GM21786 (cell line): ENCODE results near the gene ACSS1.

Experiments used
- ATAC-seq: cut with Tn5 transposase; IDR thresholded peaks from one replicate; pipeline ENCODE4 v1.9.1; 2021; ENCODE audit not compliant: unreplicated experiment

ACSS1 gene

GRCh38 chr20:25046736-25047666 lies 10.9 kb downstream of the ACSS1 start:
- ATAC-seq: no peak

- ATAC-seq: no peak
Observed at GRCh38 chr20:25046181-25046641, 11.7 kb downstream of the ACSS1 start.

DNA sequence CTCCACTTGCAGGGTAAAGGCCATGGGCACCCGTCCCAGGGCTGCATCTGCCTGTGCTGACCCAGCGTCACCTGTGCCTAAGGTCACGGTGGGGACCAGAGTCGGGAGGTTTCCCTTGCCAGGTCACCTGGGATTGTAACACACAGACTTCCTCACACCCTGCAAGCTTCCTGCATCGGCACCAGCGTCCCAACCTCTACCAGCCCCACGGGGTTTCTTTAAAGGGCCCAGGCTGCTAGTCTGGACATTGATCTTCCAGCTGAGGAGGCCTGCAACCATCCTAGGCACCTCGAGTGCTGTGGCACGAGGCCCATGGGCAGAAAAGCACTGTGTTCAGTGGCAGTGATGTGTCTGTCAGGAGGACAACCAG lies 12.6 kb downstream of the ACSS1 start:
- ATAC-seq: no peak

DNA sequence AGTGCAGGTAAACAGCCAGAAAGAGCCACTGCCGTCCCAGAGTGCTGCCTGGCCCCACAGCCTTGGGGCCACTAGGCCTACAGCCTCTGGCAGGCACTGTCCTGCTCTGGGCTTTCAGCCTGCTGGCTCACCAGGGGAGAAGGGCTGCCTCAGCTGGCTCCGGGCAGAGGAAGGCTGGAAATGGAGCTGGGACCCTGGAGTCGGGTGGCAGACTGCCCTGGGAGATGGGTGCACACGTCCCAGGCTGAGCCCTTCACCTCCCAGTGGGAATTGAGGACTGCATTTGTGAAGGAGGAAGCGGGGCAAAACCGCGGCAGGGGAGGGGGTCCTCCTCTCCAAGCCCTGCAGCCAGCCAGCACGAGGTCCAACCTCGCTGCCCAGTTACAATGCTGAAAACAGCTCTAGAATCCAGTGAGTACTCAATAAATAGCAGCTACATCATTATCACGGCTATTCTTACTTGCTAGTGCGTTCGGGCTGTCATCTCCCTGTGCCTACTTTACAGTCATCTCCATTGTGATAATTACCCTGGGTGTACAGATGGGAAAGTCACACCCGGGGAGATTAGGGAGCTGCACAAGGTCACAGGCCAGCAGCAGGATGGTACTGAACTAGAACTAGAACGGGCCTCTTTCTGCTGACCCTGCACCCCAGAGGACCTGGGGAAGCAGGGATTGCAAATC lies 13.1 kb downstream of the ACSS1 start:
- no peak for ATAC-seq

DNA sequence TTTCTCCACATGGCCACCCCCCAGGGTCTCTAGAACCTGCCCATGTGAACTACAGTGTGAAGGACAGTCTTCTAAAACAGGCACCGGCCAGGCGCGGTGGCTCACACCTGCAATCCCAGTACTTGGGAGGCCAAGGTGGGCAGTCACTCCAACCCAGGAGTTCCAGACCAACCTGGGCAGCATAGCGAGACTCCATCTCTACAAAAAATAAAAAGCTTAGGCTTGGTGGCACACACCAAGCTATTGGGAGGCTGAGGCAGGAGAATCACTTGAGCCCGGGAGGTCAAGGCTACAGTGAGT lies 13.7 kb downstream of the ACSS1 start:
- no peak for ATAC-seq

GRCh38 chr20:25043499-25044260 lies 14.3 kb downstream of the ACSS1 start:
- no peak for ATAC-seq

GRCh38 chr20:25042531-25043498 lies 15.1 kb downstream of the ACSS1 start:
- ATAC-seq: peak; percentile 90

GRCh38 chr20:25041813-25042530 lies 16.0 kb downstream of the ACSS1 start:
- ATAC-seq: no peak

- ATAC-seq: no peak
Observed at GRCh38 chr20:25040438-25040831, 17.5 kb downstream of the ACSS1 start.

DNA sequence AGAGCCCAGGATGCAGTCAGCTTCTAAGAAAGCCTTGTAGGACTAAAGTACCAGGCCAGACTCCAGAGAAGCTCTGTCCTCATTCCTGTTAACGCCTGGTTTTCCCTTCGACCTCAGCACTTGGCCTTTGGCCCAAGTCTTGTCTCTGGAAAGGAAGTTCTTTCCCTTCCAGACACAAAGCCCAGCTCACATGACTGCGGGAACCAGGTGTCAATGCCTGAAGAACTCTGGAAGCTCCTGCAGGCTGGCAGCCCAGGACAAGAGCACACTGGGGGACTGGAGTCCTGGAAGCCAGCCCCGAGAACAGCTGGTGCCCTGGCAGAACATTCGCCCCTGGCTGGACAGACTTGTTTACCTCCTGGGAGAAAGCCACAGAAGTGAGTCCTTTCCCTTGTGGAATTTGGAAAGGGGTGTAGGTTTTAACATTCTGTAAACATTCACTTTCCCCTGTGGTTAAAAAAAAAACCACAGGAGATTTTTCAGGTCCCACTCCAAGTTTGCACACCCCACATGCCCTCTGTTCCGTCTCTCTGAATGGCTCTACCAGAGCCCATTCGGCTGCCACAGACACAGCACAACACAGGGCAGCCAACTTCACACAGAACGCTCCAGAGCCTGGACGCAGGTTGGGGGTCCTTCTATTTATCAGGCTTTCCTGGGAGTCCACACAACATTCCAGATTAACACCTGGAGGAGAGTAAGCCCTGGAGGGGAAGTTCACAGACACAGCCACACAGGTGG lies 18.1 kb downstream of the ACSS1 start:
- no peak for ATAC-seq

DNA sequence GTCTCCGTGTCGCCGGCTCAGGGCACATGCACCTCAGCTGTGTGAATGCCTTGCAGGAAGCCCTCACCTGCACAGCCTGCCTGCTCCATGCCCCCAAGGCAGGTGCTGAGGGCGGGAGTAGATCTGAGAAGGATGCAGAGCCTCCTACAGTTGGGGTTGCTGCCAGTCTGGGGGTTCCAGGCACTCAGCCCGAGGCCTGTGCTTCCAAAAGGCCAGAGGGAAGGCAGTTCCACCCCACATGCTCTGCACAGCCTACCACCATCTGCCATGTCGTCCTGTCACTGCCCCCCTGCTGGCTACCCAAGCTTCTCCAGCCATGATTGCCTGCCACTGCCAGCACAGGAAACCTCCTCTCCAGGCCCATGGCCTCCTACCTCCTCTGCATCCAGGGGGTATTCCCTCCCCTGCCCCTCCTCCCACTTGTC lies 19.3 kb downstream of the ACSS1 start:
- no peak for ATAC-seq

DNA sequence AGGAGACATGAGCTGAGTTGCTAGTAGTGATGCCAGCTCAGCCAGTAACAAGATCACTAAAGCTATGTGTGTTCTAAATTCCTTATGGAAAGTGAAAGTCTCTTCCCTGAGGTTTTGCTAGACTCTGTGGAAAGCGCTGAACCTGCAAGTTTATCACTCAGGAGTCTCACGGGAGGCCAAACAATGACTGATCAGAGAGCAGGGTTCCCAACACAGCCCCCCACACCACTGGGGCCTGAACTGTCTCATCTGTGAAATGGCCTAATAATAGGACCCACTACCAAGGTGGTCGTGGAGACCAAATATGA lies 19.9 kb downstream of the ACSS1 start:
- ATAC-seq: no peak

DNA sequence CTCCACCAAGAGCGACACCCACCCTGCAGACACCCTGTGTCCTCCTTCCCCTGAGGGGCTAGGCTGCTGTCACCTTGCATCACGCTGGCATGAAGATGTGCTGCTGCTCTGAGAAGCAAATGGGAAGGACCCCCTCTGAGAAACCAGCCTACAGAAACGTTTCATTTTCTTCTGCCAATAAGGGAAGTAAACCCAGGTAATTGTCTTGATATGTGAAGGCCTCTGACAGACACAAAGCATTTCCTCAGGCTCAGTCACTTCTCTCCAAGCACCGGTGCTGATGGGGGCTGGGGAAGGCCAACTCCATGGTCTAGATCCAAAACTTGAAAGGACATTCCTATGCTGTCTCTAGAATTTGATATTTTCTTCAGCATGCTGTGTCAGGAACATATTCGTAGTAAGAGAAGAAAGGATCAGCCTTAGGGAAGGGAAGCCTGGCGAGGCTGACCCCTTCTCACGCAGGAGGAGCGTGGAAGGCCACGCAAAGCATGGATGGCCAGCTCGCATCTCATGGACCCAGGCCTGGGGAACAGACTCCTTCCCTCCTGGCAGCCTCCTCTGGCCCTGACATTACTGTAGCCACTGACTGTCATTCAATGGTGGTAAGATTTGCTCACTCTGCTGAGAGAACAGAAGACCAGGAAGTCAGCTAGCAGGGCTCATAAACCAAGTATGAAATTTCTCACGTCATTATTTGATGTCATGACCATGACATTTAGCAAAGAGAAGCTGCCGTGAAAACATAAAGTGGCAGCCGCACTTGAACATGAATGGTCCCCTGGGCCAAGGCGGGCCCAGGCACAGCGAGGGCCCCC lies 20.4 kb downstream of the ACSS1 start:
- ATAC-seq: no peak

- ATAC-seq: no peak
Observed at GRCh38 chr20:25036331-25036936, 21.5 kb downstream of the ACSS1 start.

DNA sequence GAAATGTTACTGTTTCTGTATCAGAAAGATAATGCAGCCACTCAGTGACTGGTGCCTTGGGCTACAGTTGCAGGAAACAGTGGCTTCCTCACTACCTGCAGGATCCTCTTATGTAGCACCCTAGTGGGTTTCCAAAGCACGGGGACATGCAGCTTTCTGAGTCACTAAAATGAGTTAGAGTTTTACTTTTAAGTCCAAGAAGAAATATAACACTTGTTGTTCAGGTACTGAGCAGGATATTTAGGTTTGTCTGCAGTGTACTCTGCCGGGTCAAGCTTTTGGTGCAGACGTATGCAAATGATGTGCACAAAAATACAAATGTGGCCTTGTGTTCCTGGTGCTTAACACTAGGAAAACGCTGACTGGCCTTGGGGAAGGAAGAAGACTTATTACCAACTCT lies 22.0 kb downstream of the ACSS1 start:
- no peak for ATAC-seq

DNA sequence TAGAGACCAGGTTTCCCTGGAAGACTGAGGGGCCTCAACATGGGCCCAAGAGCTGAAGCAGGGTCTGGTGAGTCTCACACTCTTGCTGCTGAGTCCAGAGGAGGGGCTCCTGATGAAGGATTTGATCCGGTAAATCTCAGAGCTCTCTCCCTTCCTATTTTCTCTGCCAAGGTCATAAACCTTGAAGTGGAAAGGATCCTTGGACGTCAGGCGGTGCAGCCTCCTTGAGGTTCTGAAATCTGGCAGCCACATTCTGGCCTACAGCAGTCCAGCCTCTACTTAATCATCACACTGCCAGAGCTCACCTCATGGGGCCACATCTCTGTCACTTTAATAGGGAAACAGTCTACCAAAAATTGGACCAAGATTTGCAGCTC lies 24.0 kb downstream of the ACSS1 start:
- no peak for ATAC-seq

DNA sequence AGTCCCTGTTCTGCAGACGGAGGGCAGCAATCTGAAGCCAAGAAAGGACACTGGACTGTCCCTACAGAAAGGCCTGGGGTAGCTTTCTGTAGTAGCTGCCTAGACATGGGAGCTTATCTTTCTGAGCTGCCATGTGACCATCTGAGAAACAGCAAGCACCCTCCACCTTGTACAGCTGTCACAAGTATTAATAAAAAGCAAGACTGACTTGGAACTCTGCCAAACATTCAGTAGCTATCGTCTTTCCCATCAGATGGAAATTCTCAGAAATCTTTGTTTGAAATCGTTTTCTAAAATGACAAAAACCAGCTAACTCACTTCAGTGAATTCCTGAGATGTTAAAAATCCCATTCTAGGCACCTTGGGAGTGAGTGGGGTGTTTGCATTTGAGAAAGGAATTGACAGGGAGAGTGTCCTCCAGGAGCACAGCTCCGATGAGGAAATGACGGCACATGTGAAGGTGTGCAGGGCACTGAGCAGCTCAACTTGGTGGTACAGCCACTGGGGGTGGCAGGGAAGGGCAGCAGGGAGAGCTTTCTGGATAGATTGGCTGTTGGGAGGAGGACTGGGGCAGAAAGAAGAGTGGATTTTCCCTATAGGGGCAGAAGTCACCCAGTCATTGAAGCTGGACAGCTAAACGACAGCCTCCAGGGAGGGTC lies 24.5 kb downstream of the ACSS1 start:
- no peak for ATAC-seq
